Stomach (tissue), 4 donors: ENCODE data around the gene CYB5B.

Source experiments
- POLR2AphosphoS5 ChIP-seq, 3 donors: sonication (generic); formaldehyde crosslinking; IDR thresholded peaks; one replicate each; pipeline ENCODE4 v1.6.1; 2016; ENCODE audit warnings: antibody characterized with exemption in 3 of 3
- TF ChIP-seq, protein P1 (sequence below), 7 experiments: fragments of 450-650 bp in 4 of 7; fragments of 200-600 bp in 3 of 7; sonication (generic) in 3 of 7; IDR thresholded peaks; one replicate each; pipeline ENCODE4 v1.5.1; 2016 to 2019; ENCODE audit warnings: antibody characterized with exemption in 7 of 7, control low read depth in 2 of 7, mild to moderate bottlenecking in 1 of 7

DNA sequence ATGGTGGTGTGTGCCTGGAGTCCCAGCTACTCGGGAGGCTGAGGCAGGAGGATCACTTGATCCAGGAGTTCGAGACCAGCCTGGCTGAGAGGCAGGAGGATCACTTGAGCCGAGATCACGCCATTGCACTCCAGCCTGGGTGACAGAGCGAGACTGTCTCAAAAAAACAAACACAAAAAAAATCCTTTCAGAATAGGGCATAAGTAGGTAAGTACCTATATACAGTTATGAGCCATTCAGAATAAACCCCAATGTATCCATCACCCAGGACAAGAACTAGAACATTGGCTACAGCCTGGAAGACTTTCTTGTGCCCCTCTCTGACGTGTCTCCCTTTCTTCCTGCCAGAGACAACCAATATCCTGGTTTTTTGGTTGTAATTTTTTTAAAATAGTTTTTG, 54.3 kb downstream of the CYB5B start:
- TF ChIP-seq, protein P1, sequence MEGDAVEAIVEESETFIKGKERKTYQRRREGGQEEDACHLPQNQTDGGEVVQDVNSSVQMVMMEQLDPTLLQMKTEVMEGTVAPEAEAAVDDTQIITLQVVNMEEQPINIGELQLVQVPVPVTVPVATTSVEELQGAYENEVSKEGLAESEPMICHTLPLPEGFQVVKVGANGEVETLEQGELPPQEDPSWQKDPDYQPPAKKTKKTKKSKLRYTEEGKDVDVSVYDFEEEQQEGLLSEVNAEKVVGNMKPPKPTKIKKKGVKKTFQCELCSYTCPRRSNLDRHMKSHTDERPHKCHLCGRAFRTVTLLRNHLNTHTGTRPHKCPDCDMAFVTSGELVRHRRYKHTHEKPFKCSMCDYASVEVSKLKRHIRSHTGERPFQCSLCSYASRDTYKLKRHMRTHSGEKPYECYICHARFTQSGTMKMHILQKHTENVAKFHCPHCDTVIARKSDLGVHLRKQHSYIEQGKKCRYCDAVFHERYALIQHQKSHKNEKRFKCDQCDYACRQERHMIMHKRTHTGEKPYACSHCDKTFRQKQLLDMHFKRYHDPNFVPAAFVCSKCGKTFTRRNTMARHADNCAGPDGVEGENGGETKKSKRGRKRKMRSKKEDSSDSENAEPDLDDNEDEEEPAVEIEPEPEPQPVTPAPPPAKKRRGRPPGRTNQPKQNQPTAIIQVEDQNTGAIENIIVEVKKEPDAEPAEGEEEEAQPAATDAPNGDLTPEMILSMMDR (IDR thresholded peaks at IDR 0.05), result no peak
- TF ChIP-seq POLR2AphosphoS5 (IDR thresholded peaks at IDR 0.05), result no peak
